ENCODE results near the gene RARRES1.
"Not testable (repeated sequence)": the region's sequence is repeated elsewhere in the genome, so short reads cannot be mapped to it uniquely, and the experiment has no call there.

Gene RARRES1

DNA sequence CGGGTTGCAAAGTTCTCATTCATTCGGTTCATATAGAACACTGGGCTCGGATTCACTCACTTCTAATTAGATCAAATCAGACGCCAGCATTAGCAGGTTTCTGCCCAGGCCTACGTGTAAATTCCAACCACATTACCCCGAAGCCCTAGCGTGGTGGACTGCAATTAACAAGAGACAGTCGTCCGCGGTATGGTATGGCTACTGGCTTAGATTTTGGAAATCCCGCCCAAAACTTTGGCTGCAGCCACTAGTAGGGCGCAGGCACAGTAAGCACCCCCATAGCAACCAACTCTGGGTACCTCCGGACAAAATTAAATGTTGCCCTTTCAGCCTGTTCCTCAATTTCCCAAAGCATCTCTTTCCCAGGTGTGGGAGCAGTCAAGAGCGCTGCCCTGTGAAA, 771 bp downstream of the RARRES1 start:
- DNase-seq = no peak

DNA sequence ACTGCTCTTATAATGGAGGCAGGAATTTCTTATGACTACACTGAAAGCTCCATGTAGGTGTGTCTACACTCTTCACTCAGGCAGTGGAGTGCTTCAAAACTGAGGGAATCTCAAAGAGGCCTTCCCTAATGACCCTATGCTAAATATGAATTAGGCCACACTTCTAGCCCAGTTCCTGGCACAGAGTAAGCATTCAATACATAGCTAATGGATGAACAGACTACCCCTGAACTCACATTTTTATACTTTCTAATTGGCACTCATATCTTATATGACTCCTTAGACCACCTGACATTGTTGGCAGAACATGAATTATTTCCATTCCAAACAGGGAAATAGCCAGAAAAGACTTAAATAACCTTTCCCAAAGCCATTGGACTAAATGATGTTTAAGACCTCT, 3.4 kb downstream of the RARRES1 start:
- no peak for DNase-seq

DNA sequence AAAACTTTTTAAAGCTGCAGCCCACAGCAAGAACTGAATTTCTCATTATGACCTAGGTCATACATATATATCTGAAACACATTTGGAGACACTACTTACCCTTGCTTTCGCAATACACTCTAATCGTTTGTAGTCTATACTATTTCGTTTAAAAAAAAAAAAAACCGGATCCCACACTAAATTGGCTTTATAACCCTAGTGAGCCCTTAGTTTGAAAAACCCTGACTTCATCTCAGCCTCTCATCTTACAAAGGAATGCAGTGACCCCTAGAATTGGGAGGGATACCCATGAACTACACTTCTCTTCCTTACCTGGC, 4.2 kb downstream of the RARRES1 start:
- DNase-seq = no peak

DNA sequence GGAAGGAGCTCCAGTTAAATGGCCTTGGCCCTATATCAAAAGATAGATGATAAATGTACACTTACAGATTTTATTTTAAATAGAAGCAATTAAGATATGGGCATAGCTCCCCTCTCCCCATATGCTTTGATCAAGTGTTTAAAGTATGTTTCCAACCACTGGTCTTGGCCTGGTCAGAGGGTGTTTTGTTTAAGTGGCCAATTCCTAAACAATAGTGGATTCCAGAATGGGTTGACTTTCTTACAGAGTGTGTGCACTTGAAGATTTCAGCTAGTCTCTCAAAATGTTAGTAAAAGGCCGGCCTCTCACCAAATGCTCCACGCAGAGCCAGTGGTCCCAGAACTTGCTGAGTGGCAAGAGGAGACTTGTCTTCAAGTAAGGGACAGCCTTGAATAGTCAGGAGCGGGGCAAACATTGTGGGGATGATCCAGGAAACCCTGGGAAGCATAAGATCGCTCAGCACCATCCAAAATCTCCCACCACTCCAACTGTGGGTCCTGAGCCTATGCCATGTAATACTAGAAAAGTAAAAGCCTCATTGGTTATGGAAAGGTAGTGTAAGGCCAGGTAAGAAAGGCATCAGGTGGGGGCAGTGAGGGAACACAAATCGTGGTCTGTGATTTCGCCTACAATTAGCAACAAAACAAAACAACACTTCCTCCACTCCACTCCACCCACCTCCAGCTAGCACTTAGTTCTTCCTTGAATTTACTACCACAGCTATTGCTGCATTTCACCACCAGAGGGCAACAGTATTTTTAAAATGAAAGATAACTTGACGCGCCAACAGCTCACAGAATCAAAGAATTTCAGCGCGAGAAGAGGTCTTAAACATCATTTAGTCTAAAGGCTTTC, 4.8 kb downstream of the RARRES1 start:
- DNase-seq = peak; percentile 55 to 67

DNA sequence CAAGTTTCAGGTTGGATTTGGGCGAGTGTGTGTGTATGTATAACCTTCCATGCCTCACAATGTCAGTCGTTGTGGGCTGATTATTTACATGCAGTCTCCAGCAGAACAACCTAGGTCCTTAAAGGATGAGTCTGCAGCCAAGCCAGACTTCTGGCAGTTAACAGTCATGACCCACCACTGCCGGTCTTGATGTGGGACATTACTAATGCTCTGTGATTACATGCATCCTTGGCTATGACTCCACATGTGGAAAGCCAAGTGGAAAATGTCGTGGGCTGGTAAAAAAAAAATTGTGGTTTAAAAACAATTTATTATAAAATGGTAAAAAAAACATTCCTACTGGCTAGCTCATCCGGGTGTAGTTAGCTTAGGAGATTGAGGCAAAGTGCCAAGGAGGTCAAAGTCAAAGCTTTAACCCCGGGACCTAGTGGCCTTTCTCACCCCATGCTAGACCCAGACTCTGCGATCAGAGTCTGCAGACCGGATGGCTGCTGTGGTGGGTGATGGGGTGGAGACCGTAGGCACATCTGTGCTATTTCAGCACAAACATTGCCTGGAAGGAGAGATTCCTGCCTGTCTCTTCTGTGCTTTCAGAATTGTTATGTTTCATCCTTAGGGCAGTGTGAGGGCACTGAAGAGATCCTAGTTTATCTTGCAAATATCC, 6.8 kb downstream of the RARRES1 start:
- no peak for DNase-seq

DNA sequence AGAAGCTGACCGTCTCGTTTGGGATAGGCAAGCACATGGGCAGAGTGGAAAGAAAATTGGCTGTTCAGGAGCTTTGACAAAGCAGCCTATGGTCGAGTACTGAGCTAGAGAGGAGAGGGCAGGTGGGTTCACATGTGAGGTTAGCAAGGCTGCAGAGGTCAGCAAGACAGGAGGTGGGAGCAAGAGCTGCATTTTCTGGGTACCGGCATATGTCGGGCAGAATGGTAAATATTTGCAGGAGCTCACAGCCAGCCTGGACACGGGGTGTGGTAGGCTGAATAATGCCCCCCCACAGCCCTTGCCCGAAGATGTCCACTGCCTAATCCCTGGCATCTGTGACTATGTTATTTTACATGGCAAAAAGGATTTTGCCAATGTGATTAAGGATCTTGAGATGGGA, 8.3 kb downstream of the RARRES1 start:
- no peak for DNase-seq

DNA sequence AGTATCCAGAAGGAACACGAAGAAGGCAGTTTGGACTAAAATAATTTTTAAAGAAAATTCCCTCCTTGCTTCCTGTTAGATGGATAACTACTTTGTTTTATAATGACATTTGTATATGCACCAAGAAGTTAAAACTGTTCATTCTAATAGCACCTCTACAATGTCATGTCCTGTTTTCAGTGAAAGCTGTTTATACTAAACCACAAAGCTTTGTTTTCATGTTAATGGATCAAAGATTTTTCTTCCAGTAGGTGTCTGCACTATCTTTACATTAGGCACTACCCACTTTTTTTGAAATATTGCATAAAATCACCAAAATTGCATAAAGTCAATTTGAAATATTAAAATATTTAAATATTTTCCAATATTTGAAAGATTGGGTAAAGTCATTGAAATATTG, 10.1 kb downstream of the RARRES1 start:
- no peak for DNase-seq

DNA sequence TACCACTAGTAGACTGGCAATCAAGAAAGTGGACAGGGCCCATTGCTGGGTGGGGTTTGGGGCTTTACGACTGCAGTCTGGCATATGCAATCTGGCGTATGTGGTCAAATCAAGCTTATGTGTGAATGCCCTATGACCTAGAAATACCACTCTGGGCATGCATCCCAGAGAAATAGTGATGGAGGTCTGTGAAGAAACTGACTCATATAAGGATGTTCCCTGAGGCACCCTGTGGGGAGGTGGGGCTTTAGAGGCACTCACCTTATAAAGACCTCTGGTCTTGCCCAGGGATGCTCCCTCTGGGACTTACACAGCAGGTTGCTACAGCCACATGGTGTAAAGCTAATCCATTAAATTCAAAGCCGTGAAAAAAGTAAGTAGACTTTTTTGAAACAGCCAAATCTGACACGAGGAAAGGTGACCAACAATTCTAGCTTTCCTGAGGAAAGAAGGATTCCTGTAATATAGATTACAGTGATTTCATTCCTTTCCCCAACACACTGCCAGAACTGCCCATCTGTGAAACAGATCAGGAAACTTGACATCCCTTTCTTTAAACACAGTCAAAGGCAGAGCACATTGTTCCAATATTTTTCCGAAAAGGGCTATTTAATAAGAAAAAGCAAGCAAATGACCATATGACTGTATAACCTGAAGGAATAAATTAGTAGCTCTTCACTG, 13.6 kb downstream of the RARRES1 start:
- no peak for DNase-seq

DNA sequence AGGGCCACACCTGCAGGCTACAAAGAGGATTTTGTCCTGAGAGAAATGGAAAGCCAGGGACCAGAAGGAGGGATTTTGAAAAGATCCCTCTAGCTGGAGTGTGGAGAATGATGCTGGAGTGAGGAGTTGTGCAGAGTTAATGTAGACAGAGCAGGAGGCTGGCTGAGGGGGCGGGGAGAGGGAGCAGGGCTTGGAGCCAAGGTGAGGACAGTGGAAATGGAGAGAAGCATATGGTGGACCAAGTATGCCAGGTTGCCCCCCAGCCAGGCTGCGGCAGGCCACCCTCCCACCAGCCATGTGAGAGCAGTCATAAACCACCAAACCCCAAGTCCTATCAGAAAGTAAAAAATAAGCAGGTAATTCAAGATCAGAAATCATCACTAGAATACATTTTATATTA, 14.7 kb downstream of the RARRES1 start:
- DNase-seq = no peak

DNA sequence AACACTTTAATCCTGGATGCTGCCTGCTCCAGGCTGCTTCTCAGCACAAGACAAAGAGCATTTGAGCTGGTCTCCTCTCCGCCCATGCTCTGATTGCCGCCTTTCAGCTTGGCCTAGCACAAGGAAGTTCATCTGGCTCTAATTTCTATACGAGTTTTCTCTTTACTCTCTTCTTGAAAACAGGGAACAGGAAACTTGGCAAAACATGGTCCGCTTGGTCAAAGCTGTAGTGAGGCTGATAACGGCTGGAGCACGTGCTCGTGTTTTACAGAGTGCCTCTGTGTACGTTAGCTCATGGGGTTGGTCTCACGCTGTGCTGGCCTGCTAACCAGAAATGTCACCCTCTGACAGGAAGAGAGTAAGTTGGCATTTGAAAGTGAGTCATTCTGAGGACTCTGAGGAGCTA, 19.2 kb downstream of the RARRES1 start:
- DNase-seq = no peak

DNA sequence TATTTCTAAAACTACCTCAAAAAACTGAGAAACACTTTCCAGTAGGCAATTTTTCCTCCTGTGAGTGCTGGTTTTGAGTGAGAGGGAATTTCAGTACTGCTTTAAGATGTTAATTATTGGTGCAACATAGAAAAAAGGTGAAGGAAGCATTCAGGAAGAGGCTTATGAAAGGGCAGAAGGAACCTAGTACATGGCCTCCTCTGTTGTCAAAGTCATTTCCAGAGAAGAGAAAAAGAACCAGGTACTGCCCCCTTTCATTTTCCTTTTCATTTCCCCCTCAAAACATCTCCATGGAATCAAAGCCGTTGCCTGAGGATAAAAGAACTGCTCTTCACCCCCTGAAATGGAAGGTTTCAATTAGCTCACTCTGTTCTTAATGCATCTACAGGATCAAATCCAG, 19.8 kb downstream of the RARRES1 start:
- DNase-seq = no peak

DNA sequence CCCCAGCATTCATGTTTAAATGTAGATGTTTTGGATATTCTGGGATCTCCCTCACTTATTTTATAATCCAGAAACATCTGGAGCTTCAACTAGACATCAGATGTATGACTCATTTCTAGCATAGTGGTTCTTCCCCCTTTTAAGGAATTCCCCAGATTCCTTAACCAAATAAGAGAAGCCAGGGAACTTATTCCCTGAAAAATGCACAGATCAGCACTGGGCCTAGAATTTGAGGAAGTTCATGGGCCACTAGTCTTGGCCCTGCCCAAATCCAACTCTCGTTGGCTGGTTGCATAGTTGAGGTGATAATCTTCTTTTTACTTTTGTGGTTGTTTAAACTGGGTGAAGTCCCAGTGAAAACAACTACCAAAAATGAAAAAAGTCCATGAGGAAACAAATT, 20.4 kb downstream of the RARRES1 start:
- no peak for DNase-seq

DNA sequence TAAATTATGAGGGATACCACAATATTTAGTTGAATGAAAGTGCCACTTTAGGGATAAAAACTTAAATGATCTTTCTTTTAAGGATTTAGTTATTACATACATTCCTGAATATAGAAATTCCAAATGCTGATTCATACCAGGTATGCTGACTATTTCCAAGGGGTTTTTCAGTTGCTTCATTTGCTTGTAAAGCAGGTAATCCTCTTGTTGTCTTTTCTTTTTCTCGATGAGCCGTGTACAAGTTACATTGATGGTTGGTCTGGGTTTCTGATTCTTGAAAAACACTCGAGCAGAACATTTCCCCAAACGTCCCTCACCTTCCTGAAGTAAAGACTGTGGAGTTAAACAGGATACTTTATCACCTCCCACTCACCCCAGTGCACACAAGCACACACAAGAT, 21.7 kb downstream of the RARRES1 start:
- no peak for DNase-seq

DNA sequence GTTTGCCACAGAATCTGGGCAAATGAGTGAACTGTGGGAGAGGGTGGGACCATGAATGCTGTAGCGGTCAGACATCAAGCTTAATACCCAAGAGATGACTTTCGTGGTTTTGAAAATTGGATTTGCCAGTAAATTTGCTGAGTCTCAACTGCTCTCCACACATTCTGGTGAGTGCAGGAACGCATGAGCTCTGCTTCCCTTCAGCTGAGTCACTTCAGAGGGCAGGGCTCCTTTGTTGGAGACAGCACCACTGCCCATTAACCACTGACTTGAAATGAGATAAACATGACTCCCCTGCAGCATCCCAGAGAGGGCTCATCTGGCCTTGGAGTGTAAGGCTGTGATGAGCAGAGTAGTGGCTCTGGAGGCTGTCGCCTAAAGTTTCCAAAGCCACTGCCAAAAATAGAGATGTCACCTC, 22.6 kb downstream of the RARRES1 start:
- DNase-seq = no peak

DNA sequence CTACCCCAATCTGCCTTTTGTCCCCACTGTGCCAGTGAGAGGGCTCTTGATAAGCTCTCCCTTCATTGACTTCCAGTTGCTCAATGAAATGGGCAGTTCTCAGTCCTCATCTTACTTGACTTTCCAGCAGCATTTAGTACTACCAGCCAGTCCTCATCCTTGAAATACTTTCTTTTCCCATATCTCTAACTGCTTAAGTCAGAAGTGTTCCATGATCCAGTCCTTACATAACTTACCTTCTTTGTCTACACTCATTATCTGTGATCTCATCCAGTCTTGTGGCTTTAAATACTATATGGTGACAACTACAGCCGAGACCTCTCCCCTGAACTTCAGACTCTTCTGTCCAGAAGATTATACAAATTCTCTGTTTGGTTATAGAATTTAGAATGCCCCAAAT, 28.7 kb downstream of the RARRES1 start:
- no peak for DNase-seq

DNA sequence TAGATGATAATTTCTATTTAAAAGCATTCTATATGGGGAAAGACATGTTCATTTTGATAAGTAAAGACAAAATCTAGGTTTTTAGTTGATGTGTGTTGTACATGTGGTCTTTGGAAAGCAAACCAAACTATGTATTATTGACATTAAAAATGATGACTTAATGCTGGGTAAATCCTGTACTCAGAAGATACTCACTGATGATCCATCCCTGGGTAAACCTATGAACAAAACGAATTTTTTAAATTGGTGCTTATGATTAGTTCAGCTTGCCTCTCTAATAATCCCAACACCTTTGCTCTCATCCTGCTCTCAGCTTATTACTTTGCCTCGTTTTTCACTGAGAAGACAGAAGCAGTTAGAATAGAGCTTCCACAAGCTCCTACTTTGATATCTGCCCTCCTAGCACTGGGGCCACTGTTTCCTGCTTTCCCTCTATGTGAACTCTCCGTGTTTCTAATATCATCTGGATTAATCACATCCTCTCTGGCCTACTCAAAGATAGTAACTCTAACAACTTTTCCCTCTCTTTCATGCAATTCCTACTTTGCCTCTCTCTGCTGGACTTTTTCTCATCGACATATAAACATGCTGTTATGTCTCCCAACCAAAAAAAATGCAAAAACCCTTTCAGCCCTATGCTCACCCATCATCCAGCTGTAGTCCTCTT, 29.3 kb downstream of the RARRES1 start:
- DNase-seq = no peak

DNA sequence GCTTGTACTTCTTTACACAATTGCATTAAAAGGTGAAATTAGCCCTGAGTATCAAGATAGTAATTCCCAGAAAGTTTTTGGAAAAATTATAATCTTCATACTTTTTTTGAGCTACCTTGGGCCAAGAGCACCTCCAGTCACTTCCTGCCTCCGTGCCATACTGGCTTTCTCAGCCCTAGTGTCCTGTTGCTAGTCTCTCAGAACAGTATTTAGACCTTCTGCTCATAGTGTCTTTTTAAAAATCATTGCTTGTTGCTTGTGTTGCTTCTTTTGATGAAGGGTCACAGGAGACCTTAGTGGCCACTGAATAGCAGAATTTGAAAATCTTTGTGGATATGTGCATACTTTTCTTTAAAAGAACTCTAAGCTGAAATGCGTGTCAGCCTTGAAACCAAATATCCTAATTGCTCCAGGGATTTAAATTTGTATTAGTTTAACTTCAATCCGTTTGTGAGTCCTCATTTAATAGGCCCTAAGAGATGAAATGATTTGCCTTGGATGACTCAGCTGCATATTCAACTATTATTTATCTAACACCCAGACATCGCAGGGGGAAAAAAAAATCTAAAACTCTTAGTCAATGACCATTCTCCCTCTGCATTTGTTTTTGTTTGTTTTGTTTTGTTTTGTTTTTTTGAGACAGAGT, 30.7 kb downstream of the RARRES1 start:
- no peak for DNase-seq

DNA sequence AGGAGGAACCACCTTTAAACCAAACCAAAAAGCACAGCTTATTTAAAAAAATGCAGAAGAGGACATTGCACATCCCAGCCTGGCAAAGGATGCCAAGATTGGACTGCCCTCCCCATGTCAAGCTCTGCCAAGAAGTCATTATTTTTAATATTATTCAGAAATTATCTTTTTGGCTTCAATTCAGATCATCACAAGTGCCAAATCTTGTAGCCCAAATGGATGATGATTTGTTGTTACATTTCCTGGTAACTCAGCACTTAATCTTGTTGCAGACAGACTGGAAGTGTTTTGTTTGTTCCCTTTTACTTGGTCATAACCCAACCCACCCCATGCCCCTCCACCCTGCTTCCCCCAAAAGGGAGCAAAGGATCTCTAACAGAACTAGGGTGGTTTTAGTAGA, 31.7 kb downstream of the RARRES1 start:
- no peak for DNase-seq

DNA sequence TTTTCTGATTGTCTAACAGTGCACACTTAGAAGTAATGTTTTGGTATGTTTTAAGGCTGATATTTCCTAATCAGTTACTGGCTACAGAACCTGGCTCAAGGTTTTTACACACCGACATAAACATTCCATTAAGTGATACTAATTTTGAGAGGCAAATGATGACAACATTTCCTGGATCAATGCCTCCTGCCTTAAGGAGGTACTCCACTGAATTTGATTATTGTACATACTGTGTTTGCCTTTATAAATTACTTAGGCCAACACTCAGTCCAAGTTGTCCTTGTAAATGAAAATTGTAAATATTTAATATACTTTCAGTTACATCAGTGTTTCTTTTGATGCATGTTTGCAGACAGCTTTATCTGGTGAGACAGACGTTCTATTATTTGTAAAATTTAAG, 35.6 kb downstream of the RARRES1 start:
- DNase-seq = no peak

DNA sequence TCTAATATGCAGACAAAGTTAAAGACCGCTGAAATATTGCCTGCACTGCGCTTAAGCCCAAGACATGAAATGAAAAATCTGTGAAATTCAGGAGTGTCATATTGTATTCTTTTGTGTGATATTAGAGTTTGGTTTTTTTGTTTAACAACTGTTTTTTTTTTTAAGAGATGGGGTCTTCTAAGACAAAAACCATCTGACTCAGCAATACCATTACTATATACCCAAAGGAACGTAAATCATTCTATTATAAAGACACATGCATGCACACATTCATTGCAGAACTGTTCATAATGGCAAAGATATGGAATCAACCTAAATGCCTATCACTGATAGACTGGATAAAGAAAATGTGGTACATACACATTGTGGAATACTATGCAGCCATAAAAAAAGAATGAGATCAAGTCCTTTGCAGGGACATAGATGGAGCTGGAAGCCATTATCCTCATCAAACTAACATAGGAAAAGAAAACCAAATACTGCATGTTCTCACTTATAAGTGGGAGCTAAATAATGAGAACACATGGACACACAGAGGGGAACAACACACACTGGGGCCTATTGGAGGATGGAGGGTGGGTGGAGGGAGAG, 38.3 kb downstream of the RARRES1 start:
- not testable (repeated sequence) for DNase-seq

DNA sequence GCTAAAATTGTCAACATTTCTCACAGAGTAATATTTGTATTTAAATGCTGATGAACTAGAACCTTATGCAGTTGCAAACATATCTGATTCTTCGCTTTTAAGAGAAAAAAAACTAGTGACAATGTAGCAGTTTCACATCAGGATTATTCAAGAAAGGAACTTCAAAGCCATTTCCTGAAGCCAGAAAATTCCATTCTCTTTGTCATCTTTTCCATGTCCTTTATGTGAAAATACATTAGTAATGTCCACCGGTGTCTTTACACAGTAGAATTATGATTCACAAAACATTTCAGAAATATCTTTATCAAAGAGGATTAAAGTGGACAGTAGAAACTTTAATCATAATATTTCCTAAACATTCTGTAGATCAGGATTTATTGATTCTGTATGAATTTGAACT, 47.1 kb downstream of the RARRES1 start:
- no peak for DNase-seq

DNA sequence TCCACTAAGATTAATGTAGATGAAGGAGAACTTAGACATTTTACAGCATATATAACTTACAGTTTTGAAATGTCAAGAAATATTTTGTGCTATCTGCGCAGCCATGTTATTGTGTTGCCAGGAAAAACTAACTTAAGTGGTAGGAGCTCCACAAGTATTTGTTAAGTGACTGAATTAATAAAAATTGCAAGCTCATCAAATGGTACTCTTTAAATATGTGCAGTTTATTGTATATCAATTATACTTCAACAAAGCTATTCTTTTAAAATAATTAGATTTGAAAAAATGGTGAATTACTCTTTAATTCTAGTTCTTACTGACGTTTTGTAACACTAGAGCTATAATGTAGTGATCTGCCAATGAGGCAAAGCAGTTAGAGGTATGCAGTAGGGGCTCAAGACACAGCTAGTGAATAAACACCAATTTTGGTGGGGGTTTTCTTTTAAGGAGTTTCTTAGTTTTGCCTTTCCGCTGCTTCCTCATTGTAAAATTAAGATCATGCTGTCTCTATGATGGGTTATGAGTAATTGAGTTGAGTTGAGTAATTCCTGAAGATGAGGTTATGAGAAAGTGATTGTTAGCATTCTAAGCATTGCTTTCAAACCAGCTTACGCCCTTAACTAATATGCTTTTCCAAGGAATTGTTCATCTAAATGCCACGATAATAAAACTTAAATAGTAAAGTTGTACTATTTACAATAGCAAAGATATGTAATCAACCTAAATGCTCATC, 48.9 kb downstream of the RARRES1 start:
- no peak for DNase-seq
